K562 (cell line): Measurements from ENCODE around the gene DHDH. TPM values are rescaled to one million over a fixed set of nuclear protein-coding genes. Genes with fewer than 3 reads are reported as not detected.

ENCODE experiments used
- ATAC-seq: fragments of 200-7000 bp; cut with Tn5 transposase; 3 replicates; pipeline ENCODE4 v1.9.1; 2020; ENCODE audit warnings: moderate library complexity
- BruUV-seq: library from RNA; stranded (reverse); fragments of 400-500 nt; replicated peaks from 2 replicates; lab custom pipeline; 2021; lab: Mats Ljungman, UMichigan
- CTCF ChIA-PET: fragments of 300-600 bp; formaldehyde crosslinking; extraction: SDS; loops from one replicate; lab custom pipeline; 2021; ENCODE audit warnings: low intra/inter-chr PET ratio; lab: Yijun Ruan, JAX
- POLR2A ChIA-PET: fragments of 300-600, 350-650 bp; sonication (Branson Sonifier 250); formaldehyde crosslinking; extraction: SDS; loops from one replicate; lab custom pipeline; 2021; ENCODE audit warnings: antibody characterized with exemption, inconsistent platforms; lab: Yijun Ruan, JAX
- DNase-seq, 4 experiments: peaks; one replicate each; pipeline versions ENCODE4 v3.0.0 to v3.0.0-alpha.2; 2011 to 2018; ENCODE audit warnings: low spot score in 3 of 4, mixed read lengths in 3 of 4; ENCODE audit errors: extremely low read depth in 1 of 4
- FAIRE-seq: peaks from 2 replicates; lab custom pipeline; 2011; peaks lifted over from hg19 to GRCh38; lab: Jason Lieb, UNC
- H2AFZ ChIP-seq: 2 replicates; pipeline ENCODE4 v1.6.0; 2011; ENCODE audit warnings: low read depth, low read length, control low read depth, inconsistent platforms
- H3K27ac ChIP-seq: fragments of 200-600 bp; 3 replicates; pipeline ENCODE4 v1.8.0; 2011; ENCODE audit warnings: low read depth, mild to moderate bottlenecking, control low read depth, inconsistent platforms, low read length, moderate library complexity, mixed read lengths; ENCODE audit errors: extremely low read depth
- H3K27me3 ChIP-seq, 2 experiments: fragments of 300-600 bp in 1 of 2; 2 replicates in 1 of 2; 3 replicates in 1 of 2; pipeline versions ENCODE4 v1.6.0 to v1.8.0; 2011; ENCODE audit warnings: inconsistent platforms in 2 of 2, low read length in 2 of 2, mild to moderate bottlenecking in 1 of 2, mixed read lengths in 1 of 2, moderate library complexity in 1 of 2; ENCODE audit not compliant: control insufficient read depth in 2 of 2, insufficient read depth in 2 of 2
- H3K36me3 ChIP-seq: fragments of 300-600 bp; 3 replicates; pipeline ENCODE4 v1.8.0; 2011; ENCODE audit warnings: mild to moderate bottlenecking, low read length, inconsistent platforms; ENCODE audit not compliant: control insufficient read depth, insufficient read depth
- H3K4me1 ChIP-seq, 2 experiments: fragments of 200-600 bp in 1 of 2; replicated peaks in 1 of 2; 2 replicates in 1 of 2; 3 replicates in 1 of 2; pipeline versions ENCODE4 v1.5.1 to v1.8.0; 2011; ENCODE audit warnings: inconsistent platforms in 2 of 2, low read length in 2 of 2, mild to moderate bottlenecking in 1 of 2, mixed read lengths in 1 of 2, moderate library complexity in 1 of 2; ENCODE audit not compliant: control insufficient read depth in 2 of 2, insufficient read depth in 2 of 2
- H3K4me2 ChIP-seq: 2 replicates; pipeline ENCODE4 v1.6.1; 2011; ENCODE audit warnings: low read length, control low read depth, inconsistent platforms, mixed read lengths; ENCODE audit not compliant: insufficient read depth
- H3K4me3 ChIP-seq: fragments of 200-600 bp; sonication (generic), shearing (Covaris generic); 2 replicates; pipeline ENCODE4 v1.5.1; 2016; ENCODE audit warnings: control low read depth, inconsistent platforms
- H3K79me2 ChIP-seq: fragments of 200-600 bp; 3 replicates; pipeline ENCODE4 v1.8.0; 2011; ENCODE audit warnings: low read length, inconsistent platforms; ENCODE audit not compliant: control insufficient read depth, insufficient read depth
- H3K9ac ChIP-seq, 2 experiments: 2 replicates each; pipeline versions ENCODE4 v1.6.0 to v1.6.1; 2011; ENCODE audit warnings: low read depth in 2 of 2, low read length in 2 of 2, control low read depth in 1 of 2, inconsistent platforms in 1 of 2, mild to moderate bottlenecking in 1 of 2, mixed read lengths in 1 of 2; ENCODE audit not compliant: insufficient read depth in 1 of 2
- H3K9me1 ChIP-seq: one replicate; pipeline ENCODE4 v1.6.0; 2011; ENCODE audit warnings: inconsistent platforms, mild to moderate bottlenecking, low read length, moderate library complexity; ENCODE audit not compliant: control insufficient read depth, insufficient read depth
- H3K9me3 ChIP-seq: replicated peaks from 2 replicates; pipeline ENCODE4 v1.5.1; 2011; ENCODE audit warnings: low read depth, low read length, inconsistent platforms; ENCODE audit not compliant: control insufficient read depth, insufficient read depth
- H4K20me1 ChIP-seq: replicated peaks from 2 replicates; pipeline ENCODE4 v1.6.1; 2011; ENCODE audit warnings: low read length, inconsistent platforms, mixed read lengths; ENCODE audit not compliant: control insufficient read depth, insufficient read depth
- DDX20 ChIP-seq: fragments of 450-650 bp; IDR thresholded peaks from 2 replicates; pipeline ENCODE4 v1.6.1; 2016; ENCODE audit warnings: missing genetic modification characterization, low read depth, mild to moderate bottlenecking, missing compliant biosample characterization, moderate library complexity
- HMGN3 ChIP-seq: IDR thresholded peaks from 2 replicates; pipeline ENCODE4 v1.6.1; 2011; ENCODE audit warnings: borderline replicate concordance, low read depth, mild to moderate bottlenecking, mixed read lengths, low read length; ENCODE audit not compliant: insufficient read length; ENCODE audit errors: extremely low read depth
- MCM3 ChIP-seq: fragments of 450-650 bp; IDR thresholded peaks from 2 replicates; pipeline ENCODE4 v1.6.1; 2016
- MIER1 ChIP-seq: fragments of 450-650 bp; IDR thresholded peaks from 2 replicates; pipeline ENCODE4 v1.6.1; 2016; ENCODE audit warnings: antibody characterized with exemption, mild to moderate bottlenecking, low read depth
- NELFE ChIP-seq: IDR thresholded peaks from 2 replicates; pipeline ENCODE4 v1.6.1; 2011; ENCODE audit warnings: mild to moderate bottlenecking; ENCODE audit not compliant: insufficient read depth, insufficient read length
- SP1 ChIP-seq: sonication (generic); formaldehyde crosslinking; IDR thresholded peaks from 2 replicates; pipeline ENCODE4 v1.8.1; 2022; ENCODE audit warnings: mild to moderate bottlenecking, missing genetic modification reagents
- ZNF785 ChIP-seq: fragments of 250-450 bp; sonication (Bioruptor Pico); IDR thresholded peaks from 2 replicates; pipeline ENCODE4 v1.4.0; 2020; ENCODE audit warnings: mild to moderate bottlenecking
- WGBS: fragments of 100-300 bp; shearing (Covaris generic); methylation state at CpG from one replicate; pipeline ENCODE4 v1.1.6; 2016; ENCODE audit warnings: low coverage, mixed read lengths; ENCODE audit not compliant: insufficient coverage; ENCODE audit errors: missing lambda C conversion rate; 5-methylcytosine and 5-hydroxymethylcytosine counted together
- in situ Hi-C: fragments of 300-500 bp; cut with MboI; formaldehyde crosslinking; loops from 4 replicates; pipeline ENCODE4 v1.15.0; 2018; ENCODE audit warnings: inconsistent platforms, mixed read lengths
- intact Hi-C: fragments of 100-400 bp; cut with micrococcal nuclease; formaldehyde crosslinking; loops from 2 replicates; pipeline ENCODE4 v1.14.2; 2022
- polyA plus RNA-seq, 8 experiments: library from polyadenylated mRNA; depleted of rRNA in 4 of 8; stranded (reverse) in 5 of 8; unstranded in 3 of 8; fragments of >200 nt; fragmentation: Nextera tagmentation in 2 of 8; fragmentation: Illumina TruSeq in 1 of 8; extraction: Ambion mirVana in 2 of 8; extraction: Trizol in 1 of 8; gene quantifications; 2 replicates each; pipeline versions ENCODE4 v1.2.1 to v1.2.3, GENCODE V29; 2011 to 2014; ENCODE audit warnings: inconsistent platforms in 1 of 8, missing spikeins in 1 of 8
- total RNA-seq, 7 experiments: library from RNA; depleted of rRNA in 6 of 7; stranded (reverse); fragments of >200 nt in 6 of 7; fragmentation: Illumina TruSeq in 2 of 7; extraction: Trizol in 2 of 7; gene quantifications; 2 replicates each; pipeline versions ENCODE4 v1.2.1 to v1.2.3, GENCODE V29; 2011 to 2021; ENCODE audit warnings: low replicate concordance in 1 of 7
- TF ChIP-seq, protein P1 (sequence below): fragments of 450-650 bp; IDR thresholded peaks from 2 replicates; pipeline ENCODE4 v1.6.1; 2016
- TF ChIP-seq, protein P2 (sequence below), 2 experiments: IDR thresholded peaks in 1 of 2; conservative IDR thresholded peaks in 1 of 2; 2 replicates each; pipeline ENCODE4 v1.6.1; 2016; ENCODE audit warnings: low read depth in 2 of 2, mild to moderate bottlenecking in 1 of 2, missing compliant biosample characterization in 1 of 2, missing genetic modification characterization in 1 of 2, moderate library complexity in 1 of 2
- TF ChIP-seq, protein P3 (sequence below), 3 experiments: fragments of 200-800 bp in 1 of 3; sonication (Bioruptor generic) in 1 of 3; sonication (generic) in 1 of 3; formaldehyde crosslinking in 1 of 3; IDR thresholded peaks; 2 replicates each; pipeline versions ENCODE4 v1.6.1 to v1.8.0; 2016 to 2022; ENCODE audit warnings: mild to moderate bottlenecking in 2 of 3, missing compliant biosample characterization in 2 of 3, missing genetic modification characterization in 2 of 3, missing genetic modification reagents in 1 of 3
- TF ChIP-seq, protein P4 (sequence below): sonication (generic); formaldehyde crosslinking; IDR thresholded peaks from 2 replicates; pipeline ENCODE4 v1.8.0; 2022; ENCODE audit warnings: missing genetic modification reagents, mild to moderate bottlenecking, borderline replicate concordance

The DHDH gene
- total and polyA plus RNA-seq, 9 of the 15 experiments (the other 6 are each of a cell fraction or from before 2014, with no cell fraction given): 0.37 to 1.9 (median 0.87) TPM

DNA sequence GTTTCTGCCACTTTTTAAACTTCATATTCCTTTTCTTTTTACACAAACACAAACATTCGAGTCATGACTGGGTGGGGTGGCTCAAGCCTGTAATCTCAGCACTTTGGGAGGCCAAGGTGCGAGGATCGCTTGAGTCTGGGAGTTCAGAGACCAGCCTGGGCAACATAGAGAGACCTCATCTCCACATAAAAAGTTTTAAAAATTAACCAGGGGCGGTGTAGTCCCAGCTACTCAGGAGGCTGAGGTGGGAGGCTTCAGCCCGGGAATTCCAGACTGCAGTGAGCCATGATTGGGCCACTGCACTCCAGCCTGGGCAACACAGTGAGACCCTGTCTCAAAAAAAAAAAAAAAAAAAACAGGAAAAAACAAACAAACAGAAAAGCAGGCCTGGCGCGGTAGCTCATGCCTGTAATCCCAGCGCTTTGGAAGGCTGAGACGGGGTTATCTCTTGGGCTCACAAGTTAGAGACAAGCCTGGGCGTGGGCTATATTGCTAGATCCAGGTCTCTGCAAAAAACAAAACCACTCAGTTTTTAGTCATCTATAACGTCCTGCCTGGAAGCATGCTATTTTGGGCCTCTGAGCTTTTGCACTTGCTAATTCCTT is 20.6 kb downstream of the DHDH start (continued):
- TF ChIP-seq, protein P1, sequence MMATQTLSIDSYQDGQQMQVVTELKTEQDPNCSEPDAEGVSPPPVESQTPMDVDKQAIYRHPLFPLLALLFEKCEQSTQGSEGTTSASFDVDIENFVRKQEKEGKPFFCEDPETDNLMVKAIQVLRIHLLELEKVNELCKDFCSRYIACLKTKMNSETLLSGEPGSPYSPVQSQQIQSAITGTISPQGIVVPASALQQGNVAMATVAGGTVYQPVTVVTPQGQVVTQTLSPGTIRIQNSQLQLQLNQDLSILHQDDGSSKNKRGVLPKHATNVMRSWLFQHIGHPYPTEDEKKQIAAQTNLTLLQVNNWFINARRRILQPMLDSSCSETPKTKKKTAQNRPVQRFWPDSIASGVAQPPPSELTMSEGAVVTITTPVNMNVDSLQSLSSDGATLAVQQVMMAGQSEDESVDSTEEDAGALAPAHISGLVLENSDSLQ: no peak
- TF ChIP-seq, protein P2, sequence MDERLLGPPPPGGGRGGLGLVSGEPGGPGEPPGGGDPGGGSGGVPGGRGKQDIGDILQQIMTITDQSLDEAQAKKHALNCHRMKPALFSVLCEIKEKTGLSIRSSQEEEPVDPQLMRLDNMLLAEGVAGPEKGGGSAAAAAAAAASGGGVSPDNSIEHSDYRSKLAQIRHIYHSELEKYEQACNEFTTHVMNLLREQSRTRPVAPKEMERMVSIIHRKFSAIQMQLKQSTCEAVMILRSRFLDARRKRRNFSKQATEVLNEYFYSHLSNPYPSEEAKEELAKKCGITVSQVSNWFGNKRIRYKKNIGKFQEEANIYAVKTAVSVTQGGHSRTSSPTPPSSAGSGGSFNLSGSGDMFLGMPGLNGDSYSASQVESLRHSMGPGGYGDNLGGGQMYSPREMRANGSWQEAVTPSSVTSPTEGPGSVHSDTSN (CRISPR knock-in tag; IDR thresholded peaks at IDR 0.05; ENCODE audit: low read depth): no peak
- TF ChIP-seq, protein P2 (tag; conservative IDR thresholded peaks at IDR 0.05; ENCODE audit: low read depth): 0 out of 2 replicates have a peak, but pooled peaks have one; percentile 14
- TF ChIP-seq, all 486 proteins: peak for 32

DNA sequence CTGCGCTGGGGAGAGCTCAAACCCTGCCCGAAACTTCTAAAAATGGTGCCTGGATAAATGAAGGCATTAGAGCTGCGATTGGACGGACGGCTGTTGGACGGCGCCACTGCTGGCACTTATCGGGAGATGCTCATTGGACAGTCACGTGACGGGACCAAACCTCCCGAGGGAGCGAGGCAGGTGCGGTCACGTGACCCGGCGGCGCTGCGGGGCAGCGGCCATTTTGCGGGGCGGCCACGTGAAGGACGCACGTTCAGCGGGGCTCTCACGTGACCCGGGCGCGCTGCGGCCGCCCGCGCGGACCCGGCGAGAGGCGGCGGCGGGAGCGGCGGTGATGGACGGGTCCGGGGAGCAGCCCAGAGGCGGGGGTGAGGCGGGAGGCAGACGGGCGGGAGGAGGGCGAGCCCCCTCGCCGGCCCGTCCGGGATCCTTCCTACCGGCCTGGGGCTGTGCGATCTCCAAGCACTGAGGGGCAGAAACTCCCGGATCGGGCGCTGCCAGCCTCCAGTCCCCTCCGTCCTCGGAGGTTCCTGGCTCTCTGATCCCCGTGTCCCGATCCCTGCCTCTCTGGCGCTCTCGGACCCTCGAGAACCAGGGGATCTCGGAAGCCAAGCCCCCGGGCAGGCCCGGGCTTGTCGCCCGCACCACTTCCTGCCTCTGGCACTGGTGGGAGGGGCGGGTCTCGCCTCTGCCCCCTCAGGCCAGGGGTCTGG is 21.3 kb downstream of the DHDH start, which contains the start of gene BAX:
BAX (plus strand) TSS at position 281 of the 713 bp plus-strand sequence; CDS start at position 335, 54 bp downstream.
- peak; percentile 95 to 100 (median 97) for DNase-seq
- intact Hi-C loops: loop anchor here (2.0 kb wide), 1 partner anchor 22 kb away; the partner anchor contains the start of gene DHDH
- in situ Hi-C loops: no loop called here
- peak within 1 kb of the TSS; percentile 83 to 98 for H3K9ac ChIP-seq
- peaks cover 15% of the 10 kb centered on the region for H3K79me2 ChIP-seq
- no peaks in the 10 kb centered on the region for H3K9me3 ChIP-seq
- no peaks in the 10 kb centered on the region for H3K27me3 ChIP-seq
- 1% methylated on average over 45 of the region's 71 CpGs for WGBS
- CTCF ChIA-PET: no interaction called here
- ATAC-seq: peak; percentile 92
- H3K4me3 ChIP-seq: peak within 1 kb of the TSS; percentile 79
- POLR2A ChIA-PET: interaction anchor here (0.6 to 3.6 kb wide), 11 partner anchors 9 to 323 kb away, joined by 3 to 48 read pairs (median 5); partner anchors contain the start of genes DHDH, FTL and PPP1R15A
- peaks cover 16% of the 10 kb centered on the region for H3K36me3 ChIP-seq
- peak; percentile 97 for FAIRE-seq
- TSS peak; percentile 61 for BruUV-seq
- H2AFZ ChIP-seq: peak within 1 kb of the TSS; percentile 92
- H3K9me1 ChIP-seq: no peaks in the 10 kb centered on the region
- H3K27ac ChIP-seq: peak within 1 kb of the TSS; percentile 77
- H4K20me1 ChIP-seq: no peaks in the 10 kb centered on the region
- H3K4me2 ChIP-seq: peak within 1 kb of the TSS; percentile 91
- peaks cover 31 to 38% of the 10 kb centered on the region in 2 experiments; a peak in 4 of 5 replicates for H3K4me1 ChIP-seq
- TF ChIP-seq DDX20 (tag): no peak
- no peak; the same call in 1 of the 2 replicates for TF ChIP-seq SP1 (CRISPR knock-in tag)
- TF ChIP-seq, protein P3, sequence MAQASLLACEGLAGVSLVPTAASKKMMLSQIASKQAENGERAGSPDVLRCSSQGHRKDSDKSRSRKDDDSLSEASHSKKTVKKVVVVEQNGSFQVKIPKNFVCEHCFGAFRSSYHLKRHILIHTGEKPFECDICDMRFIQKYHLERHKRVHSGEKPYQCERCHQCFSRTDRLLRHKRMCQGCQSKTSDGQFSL (CRISPR knock-in tag; IDR thresholded peaks at IDR 0.05): no peak
- TF ChIP-seq, protein P3 (tag; IDR thresholded peaks at IDR 0.05): no peak
- no peak for TF ChIP-seq MIER1
- TF ChIP-seq, protein P4, sequence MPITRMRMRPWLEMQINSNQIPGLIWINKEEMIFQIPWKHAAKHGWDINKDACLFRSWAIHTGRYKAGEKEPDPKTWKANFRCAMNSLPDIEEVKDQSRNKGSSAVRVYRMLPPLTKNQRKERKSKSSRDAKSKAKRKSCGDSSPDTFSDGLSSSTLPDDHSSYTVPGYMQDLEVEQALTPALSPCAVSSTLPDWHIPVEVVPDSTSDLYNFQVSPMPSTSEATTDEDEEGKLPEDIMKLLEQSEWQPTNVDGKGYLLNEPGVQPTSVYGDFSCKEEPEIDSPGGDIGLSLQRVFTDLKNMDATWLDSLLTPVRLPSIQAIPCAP (CRISPR knock-in tag): no peak
- TF ChIP-seq MCM3: no peak
- TF ChIP-seq HMGN3: peak; percentile 93
- TF ChIP-seq NELFE: no peak
- TF ChIP-seq ZNF785 (CRISPR knock-in tag): no peak
